ENCODE data around the gene DLL1.

DNA sequence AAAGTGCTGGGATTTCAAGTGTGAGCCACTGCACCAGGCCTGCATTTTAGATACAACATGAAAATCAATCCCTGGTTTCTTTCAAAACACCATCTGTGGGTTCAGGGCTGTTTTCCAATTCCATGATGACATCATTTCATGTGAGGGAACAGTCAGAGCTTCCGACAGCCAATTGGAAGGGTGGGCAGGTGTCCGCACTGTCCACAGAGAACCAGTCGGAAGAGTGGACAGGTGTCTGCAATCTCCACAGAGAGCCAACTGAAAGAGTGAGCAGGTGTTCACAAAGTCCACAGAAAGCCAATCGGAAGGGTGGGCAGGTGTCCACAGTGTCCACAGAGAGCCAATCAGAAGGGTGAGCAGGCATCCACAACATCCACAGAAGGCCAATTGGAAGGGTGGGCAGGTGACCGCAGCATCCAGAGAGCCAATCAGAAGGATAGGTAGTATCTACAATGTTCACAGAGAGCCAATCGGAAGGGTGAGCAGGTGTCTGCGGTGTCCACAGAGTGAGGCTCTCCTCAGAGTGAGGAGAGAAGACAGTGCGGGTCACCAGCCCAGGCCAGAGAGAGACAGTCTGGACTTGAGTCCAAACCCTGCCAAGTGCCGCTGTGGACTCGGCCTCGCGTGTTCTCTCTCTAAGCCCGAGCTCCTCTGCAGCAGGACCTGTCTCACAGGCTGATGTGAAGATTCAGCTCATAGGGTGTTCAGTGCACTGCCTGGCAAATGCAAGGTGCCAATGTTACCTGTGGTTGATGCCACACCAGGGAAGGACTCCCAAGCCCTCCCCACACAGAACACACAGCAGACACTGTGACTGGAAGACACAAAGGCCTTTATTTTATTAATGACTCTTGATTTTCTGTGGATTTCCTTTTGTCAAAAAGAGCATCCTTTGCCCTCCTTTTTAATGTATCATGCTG lies 57.3 kb downstream of the DLL1 start:
- TF ChIP-seq POLR2AphosphoS5 (IDR thresholded peaks at IDR 0.05) = no peak
- TF ChIP-seq, protein P1, sequence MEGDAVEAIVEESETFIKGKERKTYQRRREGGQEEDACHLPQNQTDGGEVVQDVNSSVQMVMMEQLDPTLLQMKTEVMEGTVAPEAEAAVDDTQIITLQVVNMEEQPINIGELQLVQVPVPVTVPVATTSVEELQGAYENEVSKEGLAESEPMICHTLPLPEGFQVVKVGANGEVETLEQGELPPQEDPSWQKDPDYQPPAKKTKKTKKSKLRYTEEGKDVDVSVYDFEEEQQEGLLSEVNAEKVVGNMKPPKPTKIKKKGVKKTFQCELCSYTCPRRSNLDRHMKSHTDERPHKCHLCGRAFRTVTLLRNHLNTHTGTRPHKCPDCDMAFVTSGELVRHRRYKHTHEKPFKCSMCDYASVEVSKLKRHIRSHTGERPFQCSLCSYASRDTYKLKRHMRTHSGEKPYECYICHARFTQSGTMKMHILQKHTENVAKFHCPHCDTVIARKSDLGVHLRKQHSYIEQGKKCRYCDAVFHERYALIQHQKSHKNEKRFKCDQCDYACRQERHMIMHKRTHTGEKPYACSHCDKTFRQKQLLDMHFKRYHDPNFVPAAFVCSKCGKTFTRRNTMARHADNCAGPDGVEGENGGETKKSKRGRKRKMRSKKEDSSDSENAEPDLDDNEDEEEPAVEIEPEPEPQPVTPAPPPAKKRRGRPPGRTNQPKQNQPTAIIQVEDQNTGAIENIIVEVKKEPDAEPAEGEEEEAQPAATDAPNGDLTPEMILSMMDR (IDR thresholded peaks at IDR 0.05) = no peak

Measured in suprapubic skin (tissue), 3 donors.